ENCODE results near the gene CFL1. TPM values are rescaled to one million over a fixed set of nuclear protein-coding genes. Genes with fewer than 3 reads are reported as not detected.

The CFL1 gene
- 1,000 to 10,000 TPM; 1,308 to 1,852 (median 1,703) TPM for total RNA-seq

DNA sequence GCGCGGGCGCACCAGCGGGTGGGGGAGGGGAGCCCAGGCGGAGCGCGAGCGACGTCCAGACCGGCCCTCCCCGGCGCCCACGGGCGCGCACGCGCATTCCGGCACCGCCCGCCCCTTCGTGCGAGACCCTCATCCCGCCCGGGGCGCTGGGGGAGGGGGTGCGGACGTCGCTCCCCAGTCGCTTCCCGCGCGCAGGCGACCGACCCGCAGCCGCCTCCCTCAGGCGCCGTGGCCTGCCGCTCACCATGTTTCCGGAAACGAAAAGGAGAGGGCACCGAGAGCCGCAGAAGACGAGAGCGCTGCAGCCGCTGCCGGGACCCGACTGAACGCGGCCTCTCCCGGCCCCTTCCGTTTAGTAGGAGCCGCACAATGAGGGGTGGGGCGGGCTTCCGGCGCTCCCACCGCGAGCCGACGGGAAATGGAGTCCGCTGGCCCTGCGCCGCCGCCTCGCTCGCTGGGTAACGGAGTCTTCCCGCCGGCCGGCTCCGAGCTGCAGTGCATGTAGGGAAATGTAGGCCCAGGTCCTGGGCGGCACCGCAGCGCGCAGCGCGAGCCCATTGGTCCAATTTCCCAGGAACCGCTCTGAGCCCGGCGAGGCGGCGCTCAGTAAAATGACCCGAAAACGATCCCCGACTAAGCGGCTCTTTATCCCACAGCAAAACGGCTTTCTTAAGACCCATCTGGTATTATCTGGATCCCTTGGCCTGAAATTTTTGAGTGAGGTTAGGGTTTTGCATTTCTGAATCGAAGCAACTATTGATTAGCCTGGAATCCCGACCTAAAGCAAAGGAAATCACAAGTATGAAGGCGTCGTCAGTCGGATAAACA lies at the start of gene CFL1:
Gene CFL1 (minus strand): TSS at position 328 of the 828 bp plus-strand sequence. CDS start 81 bp downstream, at position 247.
- WGBS, 2 donors (ENCODE audit: low coverage in 1 of 2), result 0% methylated on average over 69 of the region's 92 CpGs; no CpG with 5 or more reads in 1 of the 2 donors
- H3K4me1 ChIP-seq, result peaks cover 40 to 70% (median 57%) of the 10 kb centered on the region in 4 donors
- H3K9me3 ChIP-seq, result no peaks in the 10 kb centered on the region
- in situ Hi-C loops (cut with MboI; ENCODE audit: low pct_ligation_motif_present in 1 of 4, low pct_unique_long_range_greater_than_20kb in 1 of 4, low sequenced_read_pairs in 3 of 4), result no loop called here
- H3K27ac ChIP-seq, result peak within 1 kb of the TSS; percentile 97 to 100 (median 100)
- peak within 1 kb of the TSS; percentile 84 to 97 (median 90) for H3K4me3 ChIP-seq
- H3K27me3 ChIP-seq, result no peaks in the 10 kb centered on the region
- TF ChIP-seq POLR2AphosphoS5 (IDR thresholded peaks at IDR 0.05) (peak; percentile 99 to 100 (median 100)), POLR2A (IDR thresholded peaks at IDR 0.05) (peak; percentile 99), EP300 (IDR thresholded peaks at IDR 0.05; ENCODE audit: low read depth) (peak; percentile 5)
- TF ChIP-seq, protein P1, sequence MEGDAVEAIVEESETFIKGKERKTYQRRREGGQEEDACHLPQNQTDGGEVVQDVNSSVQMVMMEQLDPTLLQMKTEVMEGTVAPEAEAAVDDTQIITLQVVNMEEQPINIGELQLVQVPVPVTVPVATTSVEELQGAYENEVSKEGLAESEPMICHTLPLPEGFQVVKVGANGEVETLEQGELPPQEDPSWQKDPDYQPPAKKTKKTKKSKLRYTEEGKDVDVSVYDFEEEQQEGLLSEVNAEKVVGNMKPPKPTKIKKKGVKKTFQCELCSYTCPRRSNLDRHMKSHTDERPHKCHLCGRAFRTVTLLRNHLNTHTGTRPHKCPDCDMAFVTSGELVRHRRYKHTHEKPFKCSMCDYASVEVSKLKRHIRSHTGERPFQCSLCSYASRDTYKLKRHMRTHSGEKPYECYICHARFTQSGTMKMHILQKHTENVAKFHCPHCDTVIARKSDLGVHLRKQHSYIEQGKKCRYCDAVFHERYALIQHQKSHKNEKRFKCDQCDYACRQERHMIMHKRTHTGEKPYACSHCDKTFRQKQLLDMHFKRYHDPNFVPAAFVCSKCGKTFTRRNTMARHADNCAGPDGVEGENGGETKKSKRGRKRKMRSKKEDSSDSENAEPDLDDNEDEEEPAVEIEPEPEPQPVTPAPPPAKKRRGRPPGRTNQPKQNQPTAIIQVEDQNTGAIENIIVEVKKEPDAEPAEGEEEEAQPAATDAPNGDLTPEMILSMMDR (IDR thresholded peaks at IDR 0.05), result no peak
- peaks cover 2 to 21% (median 14%) of the 10 kb centered on the region in 4 donors for H3K36me3 ChIP-seq
- intact Hi-C loops (cut with DNase I; ENCODE audit: low total_unique reads), result loop anchor here (2.0 kb wide), 1 partner anchor 15 kb away; the partner anchor contains the start of gene EFEMP2
- DNase-seq, result peak; percentile 99

DNA sequence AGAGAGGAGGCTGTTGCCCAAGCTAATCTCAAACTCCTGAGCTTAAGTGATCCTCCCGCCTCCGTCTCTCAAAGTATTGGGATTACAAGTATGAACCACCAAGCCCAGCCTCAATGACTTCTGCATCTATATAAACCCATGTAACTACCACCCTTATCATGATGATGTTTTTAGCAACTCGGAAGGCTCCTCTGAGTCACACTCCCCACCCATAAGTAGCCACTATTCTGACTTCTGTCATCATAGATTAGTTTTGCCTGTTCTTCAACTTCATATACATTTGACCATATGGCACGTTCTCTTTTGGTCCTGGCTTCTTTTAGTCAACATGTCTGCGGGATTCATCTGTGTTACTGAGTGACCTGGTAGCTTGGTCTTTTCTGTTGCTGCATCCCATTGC lies 48.6 kb upstream of the CFL1 start:
- Histone ChIP-seq H3K36me3 (no peaks in the 10 kb centered on the region), H3K9me3 (no peaks in the 10 kb centered on the region), H3K27ac (no peak overlapping the region), H3K4me1 (peaks cover 0 to 4% (median 4%) of the 10 kb centered on the region in 4 donors), H3K4me3 (no peak overlapping the region), H3K27me3 (no peaks in the 10 kb centered on the region)
- no peak for DNase-seq
- TF ChIP-seq POLR2A (IDR thresholded peaks at IDR 0.05) (no peak), EP300 (IDR thresholded peaks at IDR 0.05; ENCODE audit: low read depth) (no peak), POLR2AphosphoS5 (IDR thresholded peaks at IDR 0.05) (no peak)
- TF ChIP-seq, protein P1 (IDR thresholded peaks at IDR 0.05), result no peak
- WGBS, 2 donors (ENCODE audit: low coverage in 1 of 2), result 86 to 91% methylated on average over 4 to 5 of the region's 5 CpGs
- in situ Hi-C loops (cut with MboI; ENCODE audit: low pct_ligation_motif_present in 1 of 4, low pct_unique_long_range_greater_than_20kb in 1 of 4, low sequenced_read_pairs in 3 of 4), result no loop called here
- intact Hi-C loops (cut with DNase I; ENCODE audit: low total_unique reads), result no loop called here

DNA sequence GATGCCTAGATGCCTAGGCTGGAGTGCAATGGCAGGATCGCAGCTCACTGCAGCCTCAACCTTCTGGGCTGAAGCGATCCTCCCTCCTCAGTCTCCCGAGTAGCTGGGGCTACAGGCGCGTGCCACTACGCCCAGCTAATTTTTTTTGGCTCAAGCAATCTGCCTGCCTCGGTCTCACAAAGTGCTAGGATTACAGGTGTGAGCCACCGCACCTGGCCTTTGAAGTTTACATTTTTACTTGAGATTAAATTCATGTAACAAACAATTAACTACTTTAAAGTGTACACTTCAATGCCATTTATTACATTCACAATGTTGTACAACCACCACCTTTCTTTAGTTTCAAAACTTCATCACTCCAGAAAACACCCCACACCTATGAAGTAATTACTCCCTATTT lies 45.7 kb upstream of the CFL1 start:
- no peak for TF ChIP-seq POLR2A (IDR thresholded peaks at IDR 0.05)
- no peak for TF ChIP-seq EP300 (IDR thresholded peaks at IDR 0.05; ENCODE audit: low read depth)
- TF ChIP-seq, protein P1 (IDR thresholded peaks at IDR 0.05), result no peak
- no peak for TF ChIP-seq POLR2AphosphoS5 (IDR thresholded peaks at IDR 0.05)
- in situ Hi-C loops (cut with MboI; ENCODE audit: low pct_ligation_motif_present in 1 of 4, low pct_unique_long_range_greater_than_20kb in 1 of 4, low sequenced_read_pairs in 3 of 4) (no loop called here), intact Hi-C loops (cut with DNase I; ENCODE audit: low total_unique reads) (no loop called here)
- Histone ChIP-seq H3K4me3 (no peak overlapping the region), H3K27ac (no peak overlapping the region), H3K9me3 (no peaks in the 10 kb centered on the region), H3K36me3 (no peaks in the 10 kb centered on the region), H3K4me1 (peaks cover 6 to 21% (median 19%) of the 10 kb centered on the region in 4 donors), H3K27me3 (peaks cover 15% of the 10 kb centered on the region)
- DNase-seq, result no peak
- WGBS, 2 donors (ENCODE audit: low coverage in 1 of 2), result 42 to 60% methylated on average over 2 to 8 of the region's 8 CpGs

DNA sequence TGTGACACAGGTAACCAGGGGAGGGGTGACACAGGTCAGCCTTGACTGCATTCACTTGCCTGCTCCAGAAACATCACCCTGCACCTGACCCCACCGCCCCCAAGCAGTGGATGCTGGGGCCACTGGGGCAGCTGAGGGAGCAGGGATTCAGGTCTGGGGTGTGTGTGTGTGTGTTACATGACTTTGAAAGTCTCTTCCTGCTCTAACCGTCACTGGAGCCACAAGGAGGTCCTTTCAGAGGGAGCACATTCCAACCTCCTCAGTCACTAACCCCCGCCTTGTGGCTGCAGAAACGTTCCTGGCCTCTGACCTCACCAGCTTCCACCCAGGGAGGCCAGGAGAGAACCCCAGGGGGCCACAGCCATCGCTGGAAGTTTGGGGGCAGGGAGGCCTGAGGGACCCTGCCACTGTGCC lies 45.1 kb upstream of the CFL1 start:
- Histone ChIP-seq H3K36me3 (no peaks in the 10 kb centered on the region), H3K4me1 (peaks cover 6 to 22% (median 19%) of the 10 kb centered on the region in 4 donors), H3K27me3 (peaks cover 21% of the 10 kb centered on the region), H3K27ac (no peak overlapping the region), H3K4me3 (no peak overlapping the region), H3K9me3 (no peaks in the 10 kb centered on the region)
- in situ Hi-C loops (cut with MboI; ENCODE audit: low pct_ligation_motif_present in 1 of 4, low pct_unique_long_range_greater_than_20kb in 1 of 4, low sequenced_read_pairs in 3 of 4), result no loop called here
- no peak for DNase-seq
- TF ChIP-seq POLR2AphosphoS5 (IDR thresholded peaks at IDR 0.05) (no peak), EP300 (IDR thresholded peaks at IDR 0.05; ENCODE audit: low read depth) (no peak), POLR2A (IDR thresholded peaks at IDR 0.05) (no peak)
- TF ChIP-seq, protein P1 (IDR thresholded peaks at IDR 0.05), result no peak
- WGBS, 2 donors (ENCODE audit: low coverage in 1 of 2), result 50% methylated on average over 2 of the region's 5 CpGs; no CpG with 5 or more reads in 1 of the 2 donors
- intact Hi-C loops (cut with DNase I; ENCODE audit: low total_unique reads), result no loop called here
